NT2/D1 (cell line): ENCODE measurements around the gene SHROOM4.

ENCODE experiments used
- DNase-seq: peaks from one replicate; pipeline ENCODE4 v3.0.0-alpha.2; 2011; ENCODE audit warnings: low read depth, low spot score
- H3K27me3 ChIP-seq: 2 replicates; pipeline ENCODE4 v1.6.0; 2011; ENCODE audit warnings: mild to moderate bottlenecking; ENCODE audit not compliant: insufficient read length, insufficient read depth
- H3K36me3 ChIP-seq: 2 replicates; pipeline ENCODE4 v1.6.1; 2011; ENCODE audit warnings: mild to moderate bottlenecking, low read length, mixed read lengths; ENCODE audit not compliant: insufficient read depth, insufficient read length
- H3K4me1 ChIP-seq: 2 replicates; pipeline ENCODE4 v1.5.1; 2011; ENCODE audit not compliant: insufficient read depth, insufficient read length
- H3K4me3 ChIP-seq: 2 replicates; pipeline ENCODE4 v1.5.1; 2011; ENCODE audit warnings: low read depth; ENCODE audit not compliant: insufficient read length
- H3K9ac ChIP-seq: 2 replicates; pipeline ENCODE4 v1.6.0; 2011; ENCODE audit warnings: low read depth; ENCODE audit not compliant: insufficient read length
- H3K9me3 ChIP-seq: 2 replicates; pipeline ENCODE4 v1.5.1; 2011; ENCODE audit warnings: mild to moderate bottlenecking, low read length; ENCODE audit not compliant: insufficient read depth
- SUZ12 ChIP-seq: IDR thresholded peaks from 2 replicates; pipeline ENCODE4 v1.6.1; 2011; ENCODE audit not compliant: insufficient read length, insufficient read depth; ENCODE audit errors: extremely low read depth
- YY1 ChIP-seq: IDR thresholded peaks from 2 replicates; pipeline ENCODE4 v1.6.1; 2011; ENCODE audit not compliant: insufficient read length, insufficient read depth
- ZNF274 ChIP-seq: IDR thresholded peaks from 2 replicates; pipeline ENCODE4 v1.6.1; 2011; ENCODE audit warnings: mild to moderate bottlenecking, low read depth, low read length

SHROOM4 gene

DNA sequence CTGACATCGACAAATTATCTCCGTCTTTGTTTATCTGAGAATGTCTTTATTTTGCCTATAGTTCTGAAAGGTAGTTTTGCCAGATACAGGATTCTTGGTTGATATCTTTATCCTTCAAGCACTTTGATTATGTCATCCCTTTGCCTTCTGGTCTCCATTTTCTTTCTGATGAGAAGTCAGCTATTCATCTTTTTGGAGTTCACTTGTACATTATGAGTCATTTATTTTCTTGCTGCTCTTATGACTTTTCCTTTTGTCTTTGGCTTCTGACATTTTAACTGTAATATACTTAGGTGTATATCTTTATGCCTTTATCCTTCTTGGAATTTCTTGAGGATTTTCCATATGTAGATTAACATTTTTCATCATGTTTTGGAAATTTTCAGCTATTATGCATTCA lies 51.4 kb downstream of the SHROOM4 start:
- Histone ChIP-seq H3K9ac (no peak overlapping the region), H3K27me3 (no peaks in the 10 kb centered on the region), H3K9me3 (no peaks in the 10 kb centered on the region), H3K4me3 (no peak overlapping the region), H3K36me3 (no peaks in the 10 kb centered on the region), H3K4me1 (no peaks in the 10 kb centered on the region)
- TF ChIP-seq SUZ12 (no peak), ZNF274 (no peak), YY1 (no peak)
- DNase-seq: no peak

- TF ChIP-seq ZNF274: no peak
- no peak for TF ChIP-seq SUZ12
- TF ChIP-seq YY1: no peak
- Histone ChIP-seq H3K36me3 (no peaks in the 10 kb centered on the region), H3K9ac (no peak overlapping the region), H3K4me3 (no peak overlapping the region), H3K9me3 (no peaks in the 10 kb centered on the region), H3K27me3 (no peaks in the 10 kb centered on the region), H3K4me1 (no peaks in the 10 kb centered on the region)
- no peak for DNase-seq
Observed at GRCh38 chrX:50756276-50756675, 57.7 kb downstream of the SHROOM4 start.

DNA sequence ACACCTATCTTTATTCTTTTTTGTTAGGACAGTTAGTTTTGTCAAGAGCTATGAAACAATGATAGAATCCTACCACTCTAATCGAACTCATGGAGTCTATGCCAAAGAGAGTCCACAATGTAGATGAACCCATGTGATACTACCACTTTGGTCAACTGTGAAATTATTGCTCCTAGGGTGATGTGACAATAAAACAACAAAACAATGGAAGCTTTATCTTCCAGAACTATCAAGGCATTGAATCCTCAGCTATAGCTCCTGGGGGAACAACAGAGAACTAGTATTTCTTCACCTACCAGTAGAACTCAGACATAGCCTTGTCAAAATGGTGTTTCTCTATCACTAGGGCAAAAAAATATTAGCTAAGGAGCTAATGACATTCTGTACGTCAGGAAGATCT lies 62.9 kb downstream of the SHROOM4 start:
- TF ChIP-seq YY1 (no peak), SUZ12 (no peak), ZNF274 (no peak)
- no peaks in the 10 kb centered on the region for H3K9me3 ChIP-seq
- H3K4me1 ChIP-seq: no peaks in the 10 kb centered on the region
- H3K4me3 ChIP-seq: no peak overlapping the region
- no peaks in the 10 kb centered on the region for H3K27me3 ChIP-seq
- H3K36me3 ChIP-seq: no peaks in the 10 kb centered on the region
- no peak for DNase-seq
- no peak overlapping the region for H3K9ac ChIP-seq

DNA sequence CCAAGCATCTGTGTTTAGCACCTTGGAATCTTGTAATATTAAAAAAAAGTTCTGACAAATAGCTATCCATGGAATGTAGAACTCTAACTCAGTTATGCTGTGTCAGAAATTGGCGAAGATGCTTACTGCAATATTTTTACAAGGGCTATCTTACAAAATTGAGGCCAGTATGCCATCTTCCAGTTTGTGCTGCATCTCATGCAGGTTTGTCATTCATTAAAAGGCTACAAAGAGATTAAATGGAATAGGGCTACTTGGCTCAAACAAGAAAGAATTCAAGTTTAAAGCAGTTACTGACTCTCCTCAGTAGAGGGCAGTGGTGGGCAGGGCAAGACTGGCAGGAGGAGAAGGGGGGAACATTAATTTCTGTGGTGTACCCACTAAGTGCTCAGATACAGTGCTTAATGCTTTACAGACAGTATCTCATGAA lies 66.5 kb downstream of the SHROOM4 start:
- DNase-seq: peak; percentile 18
- no peak overlapping the region for H3K4me3 ChIP-seq
- TF ChIP-seq YY1 (no peak), SUZ12 (no peak), ZNF274 (no peak)
- H3K4me1 ChIP-seq: no peaks in the 10 kb centered on the region
- H3K36me3 ChIP-seq: no peaks in the 10 kb centered on the region
- no peaks in the 10 kb centered on the region for H3K27me3 ChIP-seq
- no peaks in the 10 kb centered on the region for H3K9me3 ChIP-seq
- no peak overlapping the region for H3K9ac ChIP-seq

GRCh38 chrX:50736656-50737055 lies 77.3 kb downstream of the SHROOM4 start:
- Histone ChIP-seq H3K4me1 (no peaks in the 10 kb centered on the region), H3K9ac (no peak overlapping the region), H3K27me3 (no peaks in the 10 kb centered on the region), H3K4me3 (no peak overlapping the region), H3K9me3 (no peaks in the 10 kb centered on the region), H3K36me3 (no peaks in the 10 kb centered on the region)
- TF ChIP-seq ZNF274 (no peak), SUZ12 (no peak), YY1 (no peak)
- no peak for DNase-seq

DNA sequence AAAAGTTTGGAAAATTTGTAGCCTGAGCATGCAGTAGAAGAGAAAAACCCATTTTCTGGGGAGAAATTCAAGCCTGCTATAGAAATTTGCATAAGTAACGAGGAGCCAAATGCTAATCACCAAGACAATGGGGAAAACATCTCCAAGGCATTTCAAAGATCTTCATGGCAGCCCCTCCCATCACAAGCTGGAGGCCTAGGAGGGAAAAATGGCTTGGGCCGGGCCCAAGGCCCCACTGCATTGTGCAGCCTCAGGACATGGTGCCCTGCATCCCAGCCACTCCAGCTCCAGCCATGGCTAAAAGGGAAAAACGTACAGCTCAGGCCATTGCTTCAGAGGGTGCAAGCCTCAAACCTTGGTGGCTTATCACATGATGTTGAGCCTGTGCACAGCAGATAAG lies 87.7 kb downstream of the SHROOM4 start:
- Histone ChIP-seq H3K36me3 (no peaks in the 10 kb centered on the region), H3K9ac (no peak overlapping the region), H3K9me3 (peaks cover 17% of the 10 kb centered on the region; the same call in 1 of the 2 replicates), H3K4me3 (no peak overlapping the region), H3K4me1 (no peaks in the 10 kb centered on the region), H3K27me3 (no peaks in the 10 kb centered on the region)
- no peak for TF ChIP-seq YY1
- no peak for TF ChIP-seq ZNF274
- no peak for TF ChIP-seq SUZ12
- peak; percentile 23 for DNase-seq

GRCh38 chrX:50725310-50725709 lies 88.7 kb downstream of the SHROOM4 start:
- H3K9ac ChIP-seq: no peak overlapping the region
- H3K36me3 ChIP-seq: no peaks in the 10 kb centered on the region
- TF ChIP-seq SUZ12 (no peak), ZNF274 (no peak), YY1 (no peak)
- no peaks in the 10 kb centered on the region for H3K4me1 ChIP-seq
- no peak for DNase-seq
- no peaks in the 10 kb centered on the region for H3K27me3 ChIP-seq
- no peak overlapping the region for H3K4me3 ChIP-seq
- H3K9me3 ChIP-seq: peaks cover 17% of the 10 kb centered on the region; the same call in 1 of the 2 replicates
